BLaER1 (cell line): ENCODE measurements around the gene PKD2L1.
"Not testable (repeated sequence)": the region's sequence is repeated elsewhere in the genome, so short reads cannot be mapped to it uniquely, and the experiment has no call there.

Source experiments
- H3K27ac ChIP-seq: shearing (Covaris generic); formaldehyde crosslinking; 2 replicates; pipeline ENCODE4 v1.8.1; 2022
- H3K27me3 ChIP-seq: shearing (Covaris generic); formaldehyde crosslinking; 2 replicates; pipeline ENCODE4 v1.8.1; 2022
- H3K36me3 ChIP-seq: shearing (Covaris generic); formaldehyde crosslinking; 2 replicates; pipeline ENCODE4 v1.8.1; 2022
- H3K4me1 ChIP-seq: shearing (Covaris generic); formaldehyde crosslinking; 2 replicates; pipeline ENCODE4 v1.8.1; 2022
- H3K4me2 ChIP-seq: shearing (Covaris generic); formaldehyde crosslinking; 2 replicates; pipeline ENCODE4 v1.8.1; 2022
- H3K4me3 ChIP-seq: shearing (Covaris generic); formaldehyde crosslinking; 2 replicates; pipeline ENCODE4 v1.8.1; 2022
- H3K9ac ChIP-seq: shearing (Covaris generic); formaldehyde crosslinking; 2 replicates; pipeline ENCODE4 v1.8.1; 2022
- H3K9me3 ChIP-seq: shearing (Covaris generic); formaldehyde crosslinking; 2 replicates; pipeline ENCODE4 v1.8.1; 2022
- H4K20me1 ChIP-seq: shearing (Covaris generic); formaldehyde crosslinking; 2 replicates; pipeline ENCODE4 v1.8.1; 2022
- Cebpa-rat ChIP-seq: shearing (Covaris generic); IDR thresholded peaks from 2 replicates; pipeline ENCODE4 v1.8.1; 2022

Gene PKD2L1

DNA sequence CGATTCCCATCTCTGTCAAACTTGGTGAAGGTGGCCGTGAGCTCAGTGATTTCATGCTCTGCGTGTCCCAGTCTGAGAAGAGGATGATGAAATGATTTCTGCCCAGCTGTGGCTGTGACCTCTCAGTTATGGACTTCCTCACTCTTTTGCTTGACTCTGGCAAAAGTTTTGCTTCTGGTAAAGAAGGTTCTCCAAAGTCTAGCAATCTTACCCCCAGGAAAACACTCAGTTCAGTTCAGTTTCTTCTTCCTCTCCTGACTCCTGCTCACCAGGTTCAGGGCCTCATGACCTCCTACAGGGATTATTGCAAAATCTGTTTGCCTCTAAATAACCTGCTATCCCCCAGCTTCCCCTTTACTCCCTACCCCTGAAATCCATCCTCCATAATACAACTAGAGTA is 38.7 kb downstream of the PKD2L1 start:
- no peak overlapping the region for H3K4me3 ChIP-seq
- H3K9me3 ChIP-seq = no peaks in the 10 kb centered on the region
- peaks cover 5% of the 10 kb centered on the region for H3K4me1 ChIP-seq
- no peak overlapping the region for H3K27ac ChIP-seq
- H3K9ac ChIP-seq = no peak overlapping the region
- TF ChIP-seq Cebpa-rat = no peak
- no peaks in the 10 kb centered on the region for H3K27me3 ChIP-seq
- H3K36me3 ChIP-seq = no peaks in the 10 kb centered on the region
- no peaks in the 10 kb centered on the region for H4K20me1 ChIP-seq
- no peak overlapping the region for H3K4me2 ChIP-seq

DNA sequence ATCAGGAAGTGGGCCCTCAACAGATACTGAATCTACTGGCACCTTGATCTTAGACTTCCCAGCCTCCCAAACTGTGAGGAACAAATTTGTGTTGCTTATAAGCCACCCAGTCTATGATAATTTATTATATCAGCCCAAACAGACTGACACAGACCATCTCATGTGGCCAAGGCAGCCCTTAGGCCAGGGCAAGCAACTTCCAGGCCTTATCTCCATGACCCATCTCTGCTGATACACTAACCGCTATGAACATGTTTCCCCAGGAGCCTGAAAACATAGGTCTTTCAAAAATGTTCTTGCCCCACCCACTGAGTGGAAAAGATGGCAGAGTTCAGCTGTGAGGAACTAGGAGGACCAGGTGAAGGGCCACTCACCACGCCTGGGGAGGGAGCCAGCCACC is 40.4 kb downstream of the PKD2L1 start:
- TF ChIP-seq Cebpa-rat = no peak
- peaks cover 2% of the 10 kb centered on the region; the same call in 1 of the 2 replicates for H3K36me3 ChIP-seq
- H3K27ac ChIP-seq = no peak overlapping the region
- no peak overlapping the region for H3K4me2 ChIP-seq
- no peaks in the 10 kb centered on the region for H3K27me3 ChIP-seq
- H3K4me3 ChIP-seq = no peak overlapping the region
- H4K20me1 ChIP-seq = no peaks in the 10 kb centered on the region
- no peak overlapping the region for H3K9ac ChIP-seq
- no peaks in the 10 kb centered on the region for H3K9me3 ChIP-seq
- H3K4me1 ChIP-seq = peaks cover 18% of the 10 kb centered on the region

DNA sequence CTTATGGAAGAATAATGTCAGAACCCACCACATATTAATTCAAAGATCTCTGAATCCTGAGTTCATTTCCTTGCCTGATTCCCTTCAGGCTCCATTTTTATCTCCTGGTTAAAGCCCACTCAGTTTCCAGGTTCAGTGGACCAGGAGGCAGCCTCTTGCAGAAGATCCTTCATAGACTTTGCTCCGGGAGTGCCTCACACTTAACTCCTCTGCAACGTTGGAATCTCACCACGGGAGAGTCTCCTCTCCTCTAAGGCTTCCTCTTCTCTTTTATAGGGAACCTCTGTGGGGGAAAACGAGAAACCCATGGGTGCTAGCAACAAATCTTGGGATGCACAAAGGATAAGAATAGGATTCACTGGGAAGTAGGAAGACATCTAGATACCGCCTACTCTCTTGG is 41.8 kb downstream of the PKD2L1 start:
- H3K27ac ChIP-seq = no peak overlapping the region
- no peak overlapping the region for H3K4me3 ChIP-seq
- H4K20me1 ChIP-seq = peaks cover 4% of the 10 kb centered on the region; the same call in 1 of the 2 replicates
- TF ChIP-seq Cebpa-rat = no peak
- H3K9me3 ChIP-seq = no peaks in the 10 kb centered on the region
- H3K9ac ChIP-seq = no peak overlapping the region
- peaks cover 26% of the 10 kb centered on the region for H3K4me1 ChIP-seq
- no peak overlapping the region for H3K4me2 ChIP-seq
- no peaks in the 10 kb centered on the region for H3K27me3 ChIP-seq
- H3K36me3 ChIP-seq = peaks cover 17% of the 10 kb centered on the region

DNA sequence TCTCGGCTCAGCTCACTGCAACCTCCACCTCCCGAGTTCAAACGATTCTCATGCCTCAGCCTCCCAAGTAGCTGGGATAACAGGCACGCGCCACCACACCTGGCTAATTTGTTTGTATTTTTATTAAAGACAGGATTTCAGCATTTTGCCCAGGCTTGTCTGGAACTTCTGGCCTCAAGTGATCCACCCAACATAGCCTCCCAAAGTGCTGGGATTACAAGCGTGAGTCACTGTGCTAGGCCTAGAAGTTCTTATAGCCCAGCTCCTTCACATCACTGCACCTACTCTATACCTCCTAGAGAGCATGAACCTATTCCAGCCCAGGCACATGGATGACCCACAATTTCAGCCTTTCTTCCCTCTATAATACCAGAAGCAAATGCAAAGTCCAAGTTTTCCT is 42.3 kb downstream of the PKD2L1 start:
- Histone ChIP-seq H3K27me3 (no peaks in the 10 kb centered on the region), H3K27ac (no peak overlapping the region), H3K4me1 (peaks cover 26% of the 10 kb centered on the region)

DNA sequence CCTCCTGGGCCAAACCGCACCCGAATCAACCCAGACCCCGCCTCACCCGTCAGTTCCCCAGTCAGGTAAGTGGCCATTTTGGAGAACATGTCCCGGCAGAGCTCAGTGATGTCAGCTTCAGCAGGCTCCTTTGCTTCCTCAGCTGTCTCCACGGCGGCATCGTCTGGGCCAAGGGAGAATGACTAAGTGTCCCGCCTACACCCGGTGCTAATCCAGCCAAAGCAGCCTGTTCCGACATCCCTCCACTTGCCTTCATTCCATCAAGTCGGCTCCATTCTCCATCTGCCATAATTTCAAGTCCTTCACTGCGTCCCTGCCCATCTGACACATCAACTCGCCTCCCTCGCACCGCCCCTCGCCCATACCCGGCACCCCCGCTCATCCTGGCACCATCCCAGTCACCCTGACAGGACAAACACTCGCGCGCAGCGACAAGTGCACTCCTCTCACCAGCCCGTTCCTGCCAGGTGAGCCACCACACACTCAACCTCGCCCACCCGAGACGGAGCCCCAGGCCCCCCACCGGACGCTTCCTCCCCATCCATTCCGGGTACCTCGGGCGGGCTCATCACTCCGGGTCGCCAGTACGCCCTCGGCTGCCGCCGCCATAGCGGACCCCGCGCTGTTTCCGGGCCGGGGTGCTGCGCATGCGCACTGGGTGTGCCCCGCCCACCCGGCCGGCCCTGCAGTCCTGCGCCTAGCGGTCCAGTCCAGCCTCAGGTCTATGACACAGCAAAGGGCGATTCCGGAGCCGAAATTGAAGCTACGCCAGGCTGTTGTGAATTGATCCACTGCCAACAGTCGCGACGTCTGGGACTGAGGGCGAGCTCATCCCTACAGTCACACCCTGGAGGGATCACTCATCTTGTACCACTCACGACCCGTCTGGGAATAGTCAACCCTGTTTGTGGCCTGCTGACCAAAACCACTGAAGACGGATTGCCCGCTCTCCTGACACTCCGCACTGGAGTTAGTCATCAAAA is 43.7 kb downstream of the PKD2L1 start, which contains the start of gene BLOC1S2:
Gene BLOC1S2, minus strand, starts transcription at position 630 of the 983 bp plus-strand sequence. Its CDS starts 21 bp downstream, at position 609.
- Histone ChIP-seq H3K9me3 (no peaks in the 10 kb centered on the region), H4K20me1 (peaks cover 19% of the 10 kb centered on the region), H3K27ac (peak within 1 kb of the TSS; percentile 60), H3K36me3 (peaks cover 34% of the 10 kb centered on the region), H3K4me2 (peak within 1 kb of the TSS; percentile 92), H3K4me3 (peak within 1 kb of the TSS; percentile 78), H3K9ac (peak within 1 kb of the TSS; percentile 80), H3K27me3 (no peaks in the 10 kb centered on the region), H3K4me1 (peaks cover 26% of the 10 kb centered on the region)
- no peak for TF ChIP-seq Cebpa-rat

More for the DNA sequence above, 42.3 kb downstream of the PKD2L1 start:
- H3K9ac ChIP-seq = no peak overlapping the region
- H3K4me2 ChIP-seq = no peak overlapping the region
- TF ChIP-seq Cebpa-rat = no peak
- H3K36me3 ChIP-seq = peaks cover 21% of the 10 kb centered on the region
- no peak overlapping the region for H3K4me3 ChIP-seq
- H4K20me1 ChIP-seq = peaks cover 8% of the 10 kb centered on the region; the same call in 1 of the 2 replicates
- H3K9me3 ChIP-seq = no peaks in the 10 kb centered on the region

DNA sequence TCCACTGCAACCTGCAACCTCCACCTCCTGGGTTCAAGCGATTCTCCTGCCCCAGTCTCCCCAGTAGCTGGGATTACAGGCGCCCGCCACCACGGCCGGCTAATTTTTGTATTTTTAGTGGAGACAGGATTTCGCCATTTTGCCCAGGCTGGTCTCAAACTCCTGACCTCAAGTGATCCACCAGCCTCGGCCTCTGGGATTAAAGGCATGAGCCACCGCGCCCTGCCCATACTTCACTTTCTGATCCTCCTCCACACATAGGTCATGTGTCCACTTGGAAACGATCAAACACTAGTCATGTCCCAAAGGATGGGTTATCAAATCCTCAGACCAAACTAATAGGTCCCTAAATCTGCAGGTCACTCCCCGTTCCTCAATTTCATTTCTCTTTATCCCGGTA is 44.7 kb downstream of the PKD2L1 start:
- H3K4me3 ChIP-seq = peak overlapping the region; percentile 78
- peak overlapping the region; percentile 92 for H3K4me2 ChIP-seq
- peaks cover 26% of the 10 kb centered on the region for H3K4me1 ChIP-seq
- peak overlapping the region; percentile 80 for H3K9ac ChIP-seq
- H3K36me3 ChIP-seq = peaks cover 44% of the 10 kb centered on the region
- not testable (repeated sequence) for H3K27me3 ChIP-seq, H3K9me3 ChIP-seq
- H3K27ac ChIP-seq = peak overlapping the region; percentile 60; the same call in 1 of the 2 replicates
- peaks cover 19% of the 10 kb centered on the region for H4K20me1 ChIP-seq

DNA sequence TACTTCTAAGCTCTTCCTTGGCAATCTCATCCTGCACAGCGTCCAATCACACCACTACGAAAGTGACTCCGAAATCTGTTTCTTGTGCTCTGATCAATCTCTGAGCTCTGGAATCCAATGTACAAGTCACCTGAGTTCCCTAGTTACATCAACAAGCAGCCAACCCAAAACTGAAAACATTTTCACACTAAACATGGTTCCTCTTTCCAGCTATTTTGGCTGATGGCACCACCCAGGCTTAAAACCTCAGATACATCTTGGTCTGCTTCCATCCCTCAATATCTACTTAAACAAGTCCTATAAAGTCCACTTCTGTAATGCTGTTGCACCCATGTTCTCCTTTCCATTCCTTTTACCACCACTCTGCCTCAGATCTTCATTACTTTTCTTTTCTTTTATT is 47.1 kb downstream of the PKD2L1 start:
- no peak overlapping the region for H3K4me3 ChIP-seq
- no peak for TF ChIP-seq Cebpa-rat
- H3K27me3 ChIP-seq = no peaks in the 10 kb centered on the region
- peaks cover 62% of the 10 kb centered on the region for H3K36me3 ChIP-seq
- peaks cover 26% of the 10 kb centered on the region for H3K4me1 ChIP-seq
- no peaks in the 10 kb centered on the region for H3K9me3 ChIP-seq
- H3K27ac ChIP-seq = no peak overlapping the region
- no peak overlapping the region for H3K9ac ChIP-seq
- H3K4me2 ChIP-seq = no peak overlapping the region
- peaks cover 19% of the 10 kb centered on the region for H4K20me1 ChIP-seq

DNA sequence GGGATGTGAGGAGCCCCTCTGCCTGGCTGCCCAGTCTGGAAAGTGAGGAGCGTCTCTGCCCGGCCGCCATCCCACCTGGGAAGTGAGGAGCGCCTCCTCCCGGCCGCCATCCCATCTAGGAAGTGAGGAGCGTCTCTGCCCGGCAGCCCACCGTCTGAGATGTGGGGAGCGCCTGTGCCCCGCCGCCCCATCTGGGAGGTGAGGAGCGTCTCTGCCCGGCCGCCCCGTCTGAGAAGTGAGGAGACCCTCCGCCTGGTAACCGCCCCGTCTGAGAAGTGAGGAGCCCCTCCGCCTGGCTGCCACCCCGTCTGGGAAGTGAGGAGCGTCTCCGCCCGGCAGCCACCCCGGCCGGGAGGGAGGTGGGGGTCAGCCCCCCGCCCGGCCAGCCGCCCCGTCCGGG is 53.1 kb downstream of the PKD2L1 start:
- H3K36me3 ChIP-seq = peaks cover 60% of the 10 kb centered on the region
- H3K4me1 ChIP-seq, H3K9ac ChIP-seq, H3K27me3 ChIP-seq, H4K20me1 ChIP-seq, H3K4me2 ChIP-seq, H3K27ac ChIP-seq, H3K4me3 ChIP-seq, H3K9me3 ChIP-seq: not testable (repeated sequence)

DNA sequence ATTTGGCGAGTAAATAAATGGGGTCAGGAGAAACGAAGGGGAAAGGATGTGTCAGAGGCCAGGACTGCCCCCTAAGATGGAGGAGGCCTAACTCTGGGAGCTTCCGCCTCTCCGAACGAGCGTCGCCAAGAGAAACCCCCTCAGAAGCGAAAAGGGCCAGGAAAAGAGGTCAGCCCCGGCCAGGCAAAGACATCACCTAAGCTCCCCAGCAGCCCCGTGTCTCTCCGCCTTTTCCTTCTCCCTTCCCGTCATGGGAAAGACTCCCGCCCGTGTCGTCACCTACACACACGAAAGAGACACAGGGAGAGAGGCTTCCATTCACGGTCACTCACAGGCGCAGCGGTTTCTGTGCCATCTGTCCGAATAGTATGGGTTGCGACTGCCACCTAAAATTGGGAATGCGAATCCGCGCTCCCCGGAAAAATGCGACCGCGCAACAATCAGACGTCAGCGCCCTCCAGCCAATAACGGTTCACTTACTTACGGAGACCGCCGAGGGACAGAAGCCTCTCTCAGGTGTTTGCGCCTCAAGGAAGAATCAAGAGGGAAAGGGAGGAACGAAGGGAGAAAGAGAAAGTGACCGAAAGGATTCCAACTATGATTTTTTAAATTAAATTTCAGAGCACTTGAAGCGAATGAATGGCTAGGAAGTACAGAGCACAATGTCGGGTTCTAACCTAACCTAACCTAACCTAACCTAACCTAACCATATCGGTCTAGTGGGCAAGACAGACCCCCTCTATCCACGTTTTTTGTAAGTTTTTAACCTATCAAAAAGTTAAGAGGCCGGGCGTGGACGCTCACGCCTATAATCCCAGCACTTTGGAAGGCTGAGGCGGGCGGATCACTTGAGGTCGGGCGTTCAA is 62.6 kb downstream of the PKD2L1 start, which contains the start of gene CWF19L1:
Gene CWF19L1, minus strand, starts transcription at position 400 of the 866 bp plus-strand sequence. Its CDS starts 45 bp downstream, at position 355.
- Histone ChIP-seq H4K20me1 (peaks cover under 1% of the 10 kb centered on the region; the same call in 1 of the 2 replicates), H3K4me1 (peaks cover 22% of the 10 kb centered on the region), H3K4me3 (peak within 1 kb of the TSS; percentile 86), H3K9ac (peak within 1 kb of the TSS; percentile 86), H3K27me3 (no peaks in the 10 kb centered on the region), H3K9me3 (no peaks in the 10 kb centered on the region), H3K36me3 (peaks cover 9% of the 10 kb centered on the region; the same call in 1 of the 2 replicates), H3K27ac (peak within 1 kb of the TSS; percentile 76), H3K4me2 (peak within 1 kb of the TSS; percentile 88)
- TF ChIP-seq Cebpa-rat = no peak
